ENCODE data around the gene TBX21.
"Not testable (repeated sequence)": the region's sequence is repeated elsewhere in the genome, so short reads cannot be mapped to it uniquely, and the experiment has no call there.

Gene TBX21

DNA sequence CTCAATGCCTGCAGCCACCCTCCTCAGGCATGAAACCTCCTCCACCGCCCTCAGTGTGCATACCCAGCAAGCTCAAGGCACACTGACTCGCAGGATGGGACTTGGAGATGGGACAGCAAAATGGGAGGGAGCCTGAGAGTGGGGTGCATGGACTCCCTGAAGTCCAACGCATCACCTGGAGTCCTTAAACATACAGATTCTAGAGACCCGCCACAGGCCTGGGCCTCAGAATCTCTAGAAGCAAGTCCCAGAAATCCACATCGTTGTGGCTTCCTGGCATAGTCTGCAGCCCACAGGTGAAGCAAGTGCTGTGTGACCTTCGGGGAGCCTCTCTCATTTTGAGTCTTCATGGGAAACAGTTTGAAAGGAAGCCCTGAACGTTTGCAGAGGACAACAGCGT, 3.6 kb upstream of the TBX21 start:
- no peak for DNase-seq (ENCODE audit: low read depth in 2 of 3, low spot score in 2 of 3)

DNA sequence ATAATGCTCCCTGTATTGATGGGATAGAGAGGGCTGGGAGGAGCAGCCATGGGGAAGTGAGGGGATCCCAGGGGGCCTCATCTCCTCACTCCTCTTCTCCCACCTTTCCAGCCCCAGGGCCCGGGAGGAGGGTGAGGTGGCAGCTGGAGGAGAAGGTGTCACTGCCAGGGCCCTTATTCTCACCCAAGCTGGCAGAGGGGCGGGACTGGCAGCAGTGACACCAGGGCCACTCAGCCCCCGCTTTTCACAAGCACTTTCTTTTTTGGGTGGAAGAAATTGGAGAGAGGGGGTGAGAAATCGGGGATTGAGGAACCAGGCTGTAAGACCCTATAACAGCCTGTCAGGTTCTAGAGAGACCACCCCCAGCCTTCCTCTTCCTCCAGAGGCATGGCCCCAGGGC, 2.4 kb upstream of the TBX21 start:
- no peak for DNase-seq (ENCODE audit: low read depth in 2 of 3, low spot score in 2 of 3)

DNA sequence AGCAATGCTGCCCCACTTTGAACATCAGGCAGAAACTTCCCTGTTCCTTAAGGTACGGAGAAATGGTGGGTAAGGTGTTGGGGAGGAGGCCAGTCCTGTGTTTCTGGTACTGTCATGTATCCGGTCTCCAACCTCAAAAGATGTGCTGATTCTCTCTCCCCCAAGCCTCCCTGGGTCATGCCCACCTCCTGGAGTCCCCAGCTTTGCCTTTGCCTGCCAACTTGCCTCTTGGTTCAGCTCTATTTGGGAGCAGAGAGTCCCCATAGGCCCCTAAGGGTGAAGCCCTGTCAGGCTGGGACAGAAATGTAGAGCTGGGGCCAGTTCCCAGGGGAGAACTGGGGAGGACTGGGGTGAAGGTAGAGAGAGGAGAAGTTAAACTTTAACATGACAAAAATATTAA, 1.6 kb upstream of the TBX21 start:
- DNase-seq (ENCODE audit: low read depth in 2 of 3, low spot score in 2 of 3): no peak

DNA sequence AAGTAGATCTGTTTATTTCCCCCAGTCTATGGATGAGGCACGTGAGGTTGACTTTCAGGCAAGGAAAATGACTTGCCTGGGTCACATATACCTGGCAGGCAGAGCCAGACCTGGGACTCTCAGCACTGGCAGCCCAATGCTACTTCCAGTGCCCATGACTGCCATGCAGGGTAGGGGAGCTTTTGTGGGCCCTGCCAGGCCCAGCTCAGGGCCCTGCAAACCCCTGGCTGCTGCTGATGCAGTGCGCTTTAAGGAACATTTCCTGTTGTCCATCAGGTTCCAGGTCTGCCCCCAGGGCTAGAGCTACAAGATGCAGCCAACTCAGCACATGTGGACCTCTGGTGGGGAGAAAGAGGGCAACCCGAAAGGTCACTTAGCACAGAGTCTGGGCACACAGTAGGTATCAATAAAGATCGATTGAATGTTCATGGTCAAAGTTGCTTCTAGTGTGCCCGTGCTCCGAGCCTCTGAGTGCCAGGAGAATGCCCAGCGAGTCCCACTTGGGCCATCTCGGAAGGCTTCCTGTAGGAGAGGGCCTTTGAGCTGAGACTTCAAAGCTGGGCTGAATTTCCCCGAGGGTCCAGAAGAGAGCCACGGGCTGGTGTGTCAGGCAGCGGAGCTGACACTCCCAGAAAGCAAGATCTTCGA, 513 bp upstream of the TBX21 start:
- DNase-seq (ENCODE audit: low read depth in 2 of 3, low spot score in 2 of 3): no peak

DNA sequence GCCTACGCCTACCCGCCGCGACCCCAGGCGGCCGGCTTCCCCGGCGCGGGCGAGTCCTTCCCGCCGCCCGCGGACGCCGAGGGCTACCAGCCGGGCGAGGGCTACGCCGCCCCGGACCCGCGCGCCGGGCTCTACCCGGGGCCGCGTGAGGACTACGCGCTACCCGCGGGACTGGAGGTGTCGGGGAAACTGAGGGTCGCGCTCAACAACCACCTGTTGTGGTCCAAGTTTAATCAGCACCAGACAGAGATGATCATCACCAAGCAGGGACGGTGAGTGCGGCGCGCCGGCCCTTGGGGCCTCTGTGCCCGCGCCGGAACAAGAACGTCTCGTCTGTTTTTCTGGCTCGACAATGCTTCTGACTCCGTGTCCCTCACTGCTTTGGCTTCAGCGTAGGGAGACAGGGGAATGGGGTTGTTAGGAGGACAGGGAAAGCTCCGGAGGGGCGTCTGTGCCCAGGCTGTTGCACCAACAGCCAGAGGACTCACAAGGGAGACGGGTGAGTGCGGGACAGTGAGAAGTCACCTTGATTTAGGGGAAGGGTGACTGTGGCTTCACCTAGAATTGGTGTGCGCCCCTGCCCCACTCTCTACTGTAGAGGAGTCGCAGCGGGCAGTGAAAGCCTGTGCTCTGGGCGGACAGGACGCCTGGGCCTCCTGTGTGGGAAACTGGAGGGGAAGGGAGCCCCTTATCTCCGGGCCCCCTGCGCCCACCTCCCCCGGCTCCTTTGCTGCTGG, 806 bp downstream of the TBX21 start:
- DNase-seq (ENCODE audit: low read depth in 2 of 3, low spot score in 2 of 3): no peak

DNA sequence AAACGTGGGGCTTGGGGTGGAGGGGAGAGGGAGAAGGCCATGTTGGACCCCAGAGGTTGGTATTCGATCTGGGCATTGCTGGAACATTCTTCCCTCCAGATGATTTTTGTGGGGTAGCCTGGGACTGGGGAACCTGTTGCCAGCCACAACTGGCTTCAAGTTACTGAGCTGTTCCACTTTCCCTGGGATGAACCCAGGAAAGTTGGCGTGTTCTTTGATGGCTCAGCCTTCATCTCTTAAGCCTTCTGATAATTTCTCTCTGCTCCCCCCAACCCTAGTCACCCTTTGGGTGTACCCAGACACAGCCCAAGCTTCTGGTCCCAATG, 2.1 kb downstream of the TBX21 start:
- no peak for DNase-seq (ENCODE audit: low read depth in 2 of 3, low spot score in 2 of 3)

DNA sequence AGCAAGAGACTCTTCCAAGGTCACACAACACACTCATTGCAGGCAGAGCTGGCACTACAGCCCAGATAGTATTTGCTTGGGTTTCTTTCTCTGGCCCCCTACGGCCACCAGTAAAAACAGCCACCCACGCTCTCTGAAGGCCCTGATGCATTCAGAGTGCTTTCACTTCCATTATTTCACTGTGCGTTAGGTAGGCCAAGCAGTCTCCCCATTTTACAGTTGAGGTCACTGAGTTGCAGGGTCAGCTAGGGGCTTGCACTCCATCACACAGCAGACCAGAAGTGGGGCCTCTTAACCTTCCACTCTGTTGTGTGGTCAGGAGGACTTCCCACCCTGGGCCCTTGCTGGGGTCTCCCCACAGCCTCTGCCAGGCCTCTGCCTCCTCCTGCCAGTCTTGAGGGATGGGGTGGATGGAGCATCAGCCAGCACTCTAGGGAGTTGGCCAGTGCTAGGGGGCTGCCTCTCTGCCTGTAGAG, 2.5 kb downstream of the TBX21 start:
- DNase-seq (ENCODE audit: low read depth in 2 of 3, low spot score in 2 of 3): no peak

DNA sequence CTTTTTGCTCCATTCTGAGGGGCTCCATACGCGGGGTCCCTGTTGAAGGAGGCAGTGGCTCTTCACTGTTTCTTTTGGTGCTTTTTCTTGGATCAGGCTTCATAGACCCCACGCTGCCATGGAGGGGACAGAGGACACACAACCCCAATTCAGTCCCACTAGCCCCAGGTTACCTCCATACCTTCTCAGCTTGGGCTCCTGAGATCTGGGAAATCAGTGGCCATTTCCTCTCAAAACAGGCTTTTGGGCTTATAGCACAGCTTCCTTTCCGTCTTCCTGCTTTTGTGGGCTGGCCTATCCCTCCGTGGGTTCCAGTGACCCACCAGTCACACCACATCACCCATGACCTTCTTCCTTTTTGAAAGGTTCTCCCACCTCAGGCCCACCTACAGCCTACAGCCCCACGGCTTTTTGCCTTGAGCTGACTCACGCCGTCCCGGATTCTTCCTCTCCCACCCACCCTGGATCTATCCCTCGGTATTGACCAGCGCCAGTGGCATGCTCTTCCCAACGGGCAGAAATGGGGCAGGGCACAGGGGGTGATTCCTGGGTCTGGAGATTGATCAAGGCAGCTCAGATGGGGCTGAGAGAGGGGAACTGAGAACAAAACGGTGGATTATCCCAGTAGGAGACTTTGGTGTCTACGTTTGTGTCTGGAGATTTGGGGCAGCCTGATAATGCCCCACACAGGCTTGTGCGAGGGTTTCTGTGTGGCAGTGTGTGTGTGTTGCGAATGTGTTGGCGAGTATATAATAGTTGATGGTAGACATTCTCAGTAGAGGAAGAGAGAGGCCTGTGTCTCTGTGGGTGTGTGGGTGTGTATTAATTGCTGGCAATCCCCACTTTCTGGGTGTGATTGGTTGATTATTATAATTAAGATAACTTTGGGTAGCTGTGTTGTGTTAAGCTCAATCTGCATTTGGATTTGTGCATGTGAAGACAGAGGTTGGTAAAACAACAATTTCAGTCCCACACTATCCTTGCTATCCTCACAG, 3.8 kb downstream of the TBX21 start:
- DNase-seq (ENCODE audit: low read depth in 2 of 3, low spot score in 2 of 3): no peak

DNA sequence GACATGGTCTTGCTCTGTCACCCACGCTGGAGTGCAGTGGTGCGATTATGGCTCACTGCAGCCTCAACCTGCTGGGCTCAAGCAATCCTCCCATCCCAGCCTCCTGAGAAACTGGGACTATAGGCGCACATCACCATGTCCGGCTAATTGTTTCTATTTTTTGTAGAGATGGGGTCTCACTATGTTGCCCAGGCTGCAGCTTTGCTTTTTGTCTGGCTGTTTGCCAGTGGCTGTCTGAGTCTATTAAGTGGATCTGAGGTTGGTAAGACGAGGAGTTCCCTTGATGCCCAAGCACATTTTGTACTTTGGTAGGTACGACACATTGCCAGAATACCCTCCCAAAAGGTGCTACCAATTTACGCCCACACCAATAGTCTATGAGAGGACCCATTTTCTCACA, 5.1 kb downstream of the TBX21 start:
- DNase-seq (ENCODE audit: low read depth in 2 of 3, low spot score in 2 of 3): no peak

DNA sequence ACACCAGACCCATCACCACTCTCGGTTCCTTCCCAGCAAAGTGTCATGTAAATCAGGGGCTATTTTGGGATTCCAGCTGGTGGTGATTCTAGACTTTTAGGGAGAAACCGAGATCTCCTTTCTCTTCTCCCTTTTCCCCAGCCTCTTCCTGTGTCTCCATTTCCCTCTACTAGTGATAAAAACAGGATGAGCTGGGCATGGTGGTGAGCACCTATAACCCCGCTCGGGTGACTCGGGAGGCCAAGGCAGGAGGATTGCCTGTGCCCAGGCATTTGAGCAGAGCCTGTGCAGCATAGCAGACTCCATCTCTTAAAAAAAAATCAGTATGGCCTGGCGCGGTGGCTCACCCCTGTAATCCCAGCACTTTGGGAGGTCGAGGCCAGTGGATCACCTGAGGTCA, 6.1 kb downstream of the TBX21 start:
- DNase-seq (ENCODE audit: low read depth in 2 of 3, low spot score in 2 of 3): no peak

DNA sequence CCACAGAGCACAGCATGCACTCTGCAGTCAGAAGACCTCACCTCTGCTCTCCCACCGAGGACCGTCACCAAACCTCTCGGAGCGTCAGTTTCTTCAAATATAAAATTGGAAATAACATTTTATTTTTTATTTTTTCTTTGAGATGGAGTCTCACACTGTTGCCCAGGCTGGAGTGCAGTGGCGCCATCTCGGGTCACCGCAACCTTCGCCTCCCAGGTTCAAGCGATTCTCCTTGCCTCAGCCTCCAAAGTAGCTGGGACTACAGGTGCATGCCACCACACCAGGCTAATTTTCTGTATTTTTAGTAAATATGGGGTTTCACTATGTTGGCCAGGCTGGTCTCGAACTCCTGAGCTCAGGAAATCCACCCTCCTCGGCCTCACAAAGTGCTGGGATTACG, 6.9 kb downstream of the TBX21 start:
- DNase-seq (ENCODE audit: low read depth in 2 of 3, low spot score in 2 of 3): not testable (repeated sequence)

DNA sequence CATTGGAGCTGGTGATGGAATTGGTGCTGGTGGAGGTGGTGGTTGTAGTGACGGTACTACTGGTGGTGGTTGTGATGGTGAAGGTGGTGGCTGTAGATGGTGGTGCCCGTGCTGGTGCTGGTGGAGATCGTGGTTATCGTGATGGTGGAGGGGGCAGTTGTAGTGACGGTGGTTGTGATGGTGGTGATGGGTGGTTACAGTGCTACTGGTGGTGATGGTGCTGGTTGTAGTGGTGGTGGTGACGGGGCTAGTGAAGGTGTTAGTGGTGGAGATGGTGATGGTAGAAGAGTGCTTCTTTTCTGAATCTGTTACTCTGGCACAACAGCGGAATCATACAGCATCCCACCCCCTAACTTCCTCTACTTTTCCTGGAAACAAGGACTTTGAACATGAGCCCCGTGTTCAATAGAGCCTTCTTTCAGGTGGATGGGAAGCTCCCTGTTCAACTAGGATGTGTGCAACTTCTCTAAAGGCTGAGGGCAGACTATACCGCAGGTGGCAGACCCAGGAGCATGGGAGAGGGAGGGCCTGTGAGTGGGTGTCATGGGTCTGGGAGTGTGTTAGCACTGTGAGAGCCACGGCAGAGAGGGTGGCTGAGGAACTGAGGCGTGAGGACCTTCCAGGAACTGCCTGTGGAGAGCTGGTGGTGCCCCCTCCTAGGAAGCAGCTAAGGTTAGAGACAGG, 8.2 kb downstream of the TBX21 start:
- DNase-seq (ENCODE audit: low read depth in 2 of 3, low spot score in 2 of 3): no peak

DNA sequence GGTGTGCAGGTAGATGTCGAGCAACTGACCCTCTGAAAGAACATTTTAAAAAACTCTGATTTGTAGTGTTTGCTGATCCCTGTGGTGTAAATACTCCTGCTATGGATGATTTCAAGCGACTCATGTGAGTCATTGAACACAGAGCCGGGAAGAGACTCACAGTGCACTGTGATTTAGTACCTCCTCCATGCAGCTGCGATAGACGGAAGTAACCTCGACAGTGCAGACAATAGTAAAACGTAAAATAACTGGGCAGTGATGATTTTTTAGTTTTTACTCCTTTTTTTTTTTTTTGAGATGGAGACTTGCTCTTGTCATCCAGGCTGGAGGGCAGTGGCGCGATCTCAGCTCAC, 8.7 kb downstream of the TBX21 start:
- no peak for DNase-seq (ENCODE audit: low read depth in 2 of 3, low spot score in 2 of 3)

DNA sequence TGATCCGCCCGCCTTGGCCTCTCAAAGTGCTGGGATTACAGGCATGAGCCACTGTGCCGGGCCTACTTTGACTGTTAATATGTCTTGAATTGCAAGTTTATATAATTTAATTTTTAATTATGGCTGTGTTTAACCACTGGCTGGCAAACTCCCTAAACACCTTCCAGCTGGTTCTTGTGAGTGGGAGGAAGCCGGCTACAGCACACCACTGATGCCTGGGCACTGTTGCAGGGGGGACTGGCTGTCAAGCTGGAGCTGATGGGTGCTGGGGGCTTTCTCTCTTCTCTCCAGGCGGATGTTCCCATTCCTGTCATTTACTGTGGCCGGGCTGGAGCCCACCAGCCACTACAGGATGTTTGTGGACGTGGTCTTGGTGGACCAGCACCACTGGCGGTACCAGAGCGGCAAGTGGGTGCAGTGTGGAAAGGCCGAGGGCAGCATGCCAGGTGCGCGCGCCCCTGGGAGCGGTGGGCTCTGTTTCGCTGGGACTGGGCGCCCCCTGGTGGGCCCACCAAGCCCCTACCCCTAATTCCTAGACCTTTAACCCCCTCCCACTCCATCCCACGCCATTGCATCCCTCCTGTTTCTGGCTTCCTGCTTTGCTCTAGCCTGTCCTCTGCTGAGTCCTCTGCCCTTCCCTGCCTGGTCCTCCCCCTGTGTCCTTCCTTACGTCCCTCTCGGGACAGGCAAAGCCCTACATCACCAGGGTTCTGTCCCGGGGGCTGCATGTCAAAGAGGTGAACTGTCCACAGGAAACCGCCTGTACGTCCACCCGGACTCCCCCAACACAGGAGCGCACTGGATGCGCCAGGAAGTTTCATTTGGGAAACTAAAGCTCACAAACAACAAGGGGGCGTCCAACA, 9.5 kb downstream of the TBX21 start:
- no peak for DNase-seq (ENCODE audit: low read depth in 2 of 3, low spot score in 2 of 3)

DNA sequence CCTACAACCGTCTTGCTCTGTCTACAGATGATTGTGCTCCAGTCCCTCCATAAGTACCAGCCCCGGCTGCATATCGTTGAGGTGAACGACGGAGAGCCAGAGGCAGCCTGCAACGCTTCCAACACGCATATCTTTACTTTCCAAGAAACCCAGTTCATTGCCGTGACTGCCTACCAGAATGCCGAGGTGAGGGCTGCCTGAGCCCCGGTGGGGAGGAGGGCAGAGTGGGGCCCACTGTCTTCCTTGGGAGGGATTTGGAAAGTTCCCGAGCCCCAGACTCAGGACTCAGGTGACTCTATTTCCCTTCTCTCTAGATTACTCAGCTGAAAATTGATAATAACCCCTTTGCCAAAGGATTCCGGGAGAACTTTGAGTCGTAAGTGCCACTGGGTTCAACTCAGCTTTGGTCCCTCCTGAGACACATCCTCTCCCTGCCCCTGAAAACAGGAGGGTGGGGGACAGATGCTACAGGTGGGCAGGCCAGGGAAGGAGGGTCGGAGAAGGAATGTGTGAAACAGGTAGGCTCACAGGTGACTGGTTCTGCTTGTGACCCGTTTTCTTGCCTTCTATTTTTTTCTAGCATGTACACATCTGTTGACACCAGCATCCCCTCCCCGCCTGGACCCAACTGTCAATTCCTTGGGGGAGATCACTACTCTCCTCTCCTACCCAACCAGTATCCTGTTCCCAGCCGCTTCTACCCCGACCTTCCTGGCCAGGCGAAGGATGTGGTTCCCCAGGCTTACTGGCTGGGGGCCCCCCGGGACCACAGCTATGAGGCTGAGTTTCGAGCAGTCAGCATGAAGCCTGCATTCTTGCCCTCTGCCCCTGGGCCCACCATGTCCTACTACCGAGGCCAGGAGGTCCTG, 11.4 kb downstream of the TBX21 start:
- DNase-seq (ENCODE audit: low read depth in 2 of 3, low spot score in 2 of 3): no peak

DNA sequence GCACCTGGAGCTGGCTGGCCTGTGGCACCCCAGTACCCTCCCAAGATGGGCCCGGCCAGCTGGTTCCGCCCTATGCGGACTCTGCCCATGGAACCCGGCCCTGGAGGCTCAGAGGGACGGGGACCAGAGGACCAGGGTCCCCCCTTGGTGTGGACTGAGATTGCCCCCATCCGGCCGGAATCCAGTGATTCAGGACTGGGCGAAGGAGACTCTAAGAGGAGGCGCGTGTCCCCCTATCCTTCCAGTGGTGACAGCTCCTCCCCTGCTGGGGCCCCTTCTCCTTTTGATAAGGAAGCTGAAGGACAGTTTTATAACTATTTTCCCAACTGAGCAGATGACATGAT, 12.0 kb downstream of the TBX21 start:
- DNase-seq (ENCODE audit: low read depth in 2 of 3, low spot score in 2 of 3): no peak

DNA sequence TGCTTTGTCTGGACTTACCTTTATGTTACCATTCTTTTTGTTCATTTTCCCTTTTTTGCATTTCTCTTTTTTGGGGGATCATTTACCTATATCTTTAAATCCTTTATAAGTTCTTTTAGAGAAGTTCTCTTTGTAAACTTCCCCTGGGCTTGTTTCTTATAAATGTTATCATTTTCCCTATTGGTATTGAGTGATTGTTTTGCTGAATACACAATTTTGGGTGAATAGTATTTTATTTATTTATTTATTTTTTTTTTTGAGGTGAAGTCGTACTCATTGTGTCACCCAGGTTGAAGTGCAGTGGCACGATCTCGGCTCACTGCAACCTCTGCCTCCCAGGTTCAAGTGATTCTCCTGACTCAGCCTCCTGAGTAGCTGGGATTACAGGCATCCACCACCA, 18.4 kb downstream of the TBX21 start:
- no peak for DNase-seq (ENCODE audit: low read depth in 2 of 3, low spot score in 2 of 3)

DNA sequence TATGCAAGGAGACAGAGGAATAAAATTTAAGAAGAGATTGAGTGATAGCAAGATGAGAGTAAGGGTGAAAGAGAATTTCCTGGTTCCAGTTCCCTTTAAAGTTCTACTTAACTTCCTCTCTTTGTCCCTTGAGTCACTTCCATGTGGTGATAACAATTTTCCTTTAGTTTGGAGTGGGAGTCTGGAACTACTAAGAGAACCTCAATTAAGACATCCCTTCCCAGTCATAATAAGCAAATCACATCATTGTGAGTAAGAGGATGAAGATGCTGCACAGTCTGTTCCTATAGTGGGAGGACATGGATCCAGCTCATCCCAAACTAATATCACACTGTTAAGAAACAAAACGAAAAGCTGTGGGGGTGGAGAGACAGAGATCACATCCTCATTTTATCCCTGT, 24.4 kb downstream of the TBX21 start:
- DNase-seq (ENCODE audit: low read depth in 2 of 3, low spot score in 2 of 3): no peak

DNA sequence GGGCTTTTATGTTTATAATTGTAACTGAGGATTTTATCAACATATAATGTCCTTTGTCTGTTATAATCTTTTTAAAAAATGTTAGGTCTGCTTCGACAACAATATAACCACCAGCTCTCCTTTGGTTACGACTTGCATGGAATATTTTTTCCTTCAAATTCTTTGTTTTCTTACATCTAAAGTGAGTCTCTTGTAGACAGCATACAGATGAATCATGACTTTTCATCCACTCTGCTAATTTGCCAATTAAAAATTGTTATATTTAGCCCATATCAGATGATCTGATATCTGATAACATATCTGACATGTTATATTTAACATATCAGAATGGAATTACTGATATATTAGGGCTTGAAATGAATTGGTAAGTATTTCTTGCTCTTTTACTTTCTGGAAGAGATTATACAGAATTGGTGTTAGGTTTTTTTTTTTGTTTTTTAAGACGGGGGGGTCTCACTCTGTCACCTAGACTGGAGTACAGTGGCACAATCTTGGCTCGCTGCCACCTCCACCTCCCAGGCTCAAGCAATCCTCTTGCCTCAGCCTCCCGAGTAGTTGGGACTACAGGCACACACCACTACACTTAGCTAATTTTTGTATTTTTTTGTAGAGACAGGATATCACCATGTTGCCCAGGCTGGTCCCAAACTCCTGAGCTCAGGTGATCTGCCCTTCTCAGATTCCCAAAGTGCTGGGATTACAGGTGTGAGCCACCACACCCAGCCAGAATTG, 27.5 kb downstream of the TBX21 start:
- no peak for DNase-seq (ENCODE audit: low read depth in 2 of 3, low spot score in 2 of 3)

Data from activated CD8-positive, alpha-beta memory T cell treated with anti-CD3 and anti-CD28 coated beads for 48 hours (primary cell).